HepG2 (cell line): ENCODE data around the gene IL2. TPM values are rescaled to one million over a fixed set of nuclear protein-coding genes. Genes with fewer than 3 reads are reported as not detected.

Experiments used
- ATAC-seq: fragments of 200-7000 bp; cut with Tn5 transposase; 3 replicates; pipeline ENCODE4 v1.9.1; 2020; ENCODE audit warnings: mild to moderate bottlenecking, moderate library complexity
- BruUV-seq: library from RNA; stranded (reverse); fragments of 400-500 nt; replicated peaks from 2 replicates; lab custom pipeline; 2021; lab: Mats Ljungman, UMichigan
- CTCF ChIA-PET: fragments of 300-600 bp; formaldehyde crosslinking; extraction: SDS; loops from one replicate; lab custom pipeline; 2021; ENCODE audit warnings: low total read pairs, inconsistent platforms, low intra/inter-chr PET ratio; lab: Yijun Ruan, JAX
- POLR2A ChIA-PET: fragments of 350-600 bp; sonication (Branson Sonifier 250); formaldehyde crosslinking; loops from one replicate; lab custom pipeline; 2020; ENCODE audit warnings: antibody characterized with exemption, inconsistent platforms; lab: Yijun Ruan, JAX
- DNase-seq: peaks from one replicate; pipeline ENCODE4 v3.0.0-alpha.2; 2015; ENCODE audit warnings: low spot score
- FAIRE-seq: peaks from 3 replicates; lab custom pipeline; 2011; peaks lifted over from hg19 to GRCh38; lab: Jason Lieb, UNC
- H2AFZ ChIP-seq: one replicate; pipeline ENCODE4 v1.6.1; 2011; ENCODE audit warnings: low read length, inconsistent platforms
- H3K27ac ChIP-seq: fragments of 300-600 bp; 3 replicates; pipeline ENCODE4 v1.8.0; 2011; ENCODE audit warnings: mixed run types, mild to moderate bottlenecking, mixed read lengths, low read length, inconsistent platforms; ENCODE audit not compliant: insufficient read depth; ENCODE audit errors: extremely low read length
- H3K27me3 ChIP-seq, 2 experiments: fragments of 200-600 bp in 1 of 2; 2 replicates in 1 of 2; 3 replicates in 1 of 2; pipeline versions ENCODE4 v1.6.0 to v1.8.0; 2011; ENCODE audit warnings: low read length in 2 of 2, mild to moderate bottlenecking in 2 of 2, moderate library complexity in 2 of 2, inconsistent platforms in 1 of 2; ENCODE audit not compliant: insufficient read depth in 2 of 2, control insufficient read depth in 1 of 2
- H3K36me3 ChIP-seq, 2 experiments: fragments of 200-600 bp in 1 of 2; replicated peaks in 1 of 2; 2 replicates in 1 of 2; 3 replicates in 1 of 2; pipeline versions ENCODE4 v1.5.1 to v1.8.0; 2011; ENCODE audit warnings: low read length in 2 of 2, inconsistent platforms in 1 of 2; ENCODE audit not compliant: insufficient read depth in 2 of 2, control insufficient read depth in 1 of 2
- H3K4me1 ChIP-seq: 2 replicates; pipeline ENCODE4 v1.5.1; 2012; ENCODE audit warnings: low read length, inconsistent platforms; ENCODE audit not compliant: insufficient read depth
- H3K4me2 ChIP-seq: 2 replicates; pipeline ENCODE4 v1.6.0; 2011; ENCODE audit warnings: low read depth, low read length, inconsistent platforms
- H3K4me3 ChIP-seq, 3 experiments: fragments of 200-600 bp in 1 of 3; sonication (generic), shearing (Covaris generic) in 1 of 3; replicated peaks in 1 of 3; 2 replicates each; pipeline ENCODE4 v1.5.1; 2011 to 2016; ENCODE audit warnings: low read length in 3 of 3, inconsistent platforms in 2 of 3, low read depth in 2 of 3, mild to moderate bottlenecking in 2 of 3, control low read depth in 1 of 3, mixed read lengths in 1 of 3; ENCODE audit not compliant: insufficient read depth in 1 of 3
- H3K79me2 ChIP-seq: one replicate; pipeline ENCODE4 v1.6.1; 2011; ENCODE audit warnings: low read length, inconsistent platforms; ENCODE audit not compliant: insufficient read depth
- H3K9ac ChIP-seq: 2 replicates; pipeline ENCODE4 v1.6.0; 2011; ENCODE audit warnings: mild to moderate bottlenecking, low read depth, low read length, inconsistent platforms; ENCODE audit not compliant: insufficient read depth
- H3K9me3 ChIP-seq: 2 replicates; pipeline ENCODE4 v1.5.1; 2012; ENCODE audit warnings: mild to moderate bottlenecking, low read length
- H4K20me1 ChIP-seq: 2 replicates; pipeline ENCODE4 v1.6.0; 2011; ENCODE audit warnings: inconsistent platforms, mild to moderate bottlenecking, low read length, moderate library complexity; ENCODE audit not compliant: insufficient read depth
- AKAP8 ChIP-seq: sonication (generic); formaldehyde crosslinking; IDR thresholded peaks from 2 replicates; pipeline ENCODE4 v1.5.1; 2020; ENCODE audit warnings: mild to moderate bottlenecking, missing genetic modification reagents
- ATF7-NPFF ChIP-seq: sonication (generic); formaldehyde crosslinking; IDR thresholded peaks from 2 replicates; pipeline ENCODE4 v1.8.1; 2023; ENCODE audit warnings: mild to moderate bottlenecking, low read depth, missing genetic modification reagents, moderate library complexity
- GATA4 ChIP-seq: sonication (generic); IDR thresholded peaks from 2 replicates; pipeline ENCODE4 v1.6.1; 2016; ENCODE audit warnings: antibody characterized with exemption, low read depth, borderline replicate concordance
- HNF1A ChIP-seq, 2 experiments: sonication (generic) in 1 of 2; formaldehyde crosslinking in 1 of 2; IDR thresholded peaks; 2 replicates each; pipeline versions ENCODE4 v1.4.0 to v1.6.1; 2016 to 2020; ENCODE audit warnings: borderline replicate concordance in 1 of 2, low read depth in 1 of 2, mild to moderate bottlenecking in 1 of 2, missing genetic modification reagents in 1 of 2
- IRF9 ChIP-seq: sonication (generic); formaldehyde crosslinking; IDR thresholded peaks from 2 replicates; pipeline ENCODE4 v1.8.0; 2022; ENCODE audit warnings: missing genetic modification reagents, mild to moderate bottlenecking, borderline replicate concordance
- REPIN1 ChIP-seq: sonication (generic); formaldehyde crosslinking; IDR thresholded peaks from 2 replicates; pipeline ENCODE4 v1.8.0; 2022; ENCODE audit warnings: missing genetic modification reagents, low read depth, mild to moderate bottlenecking, borderline replicate concordance
- SNAPC4 ChIP-seq: sonication (generic); formaldehyde crosslinking; IDR thresholded peaks from 2 replicates; pipeline ENCODE4 v1.4.0; 2020; ENCODE audit warnings: mild to moderate bottlenecking, missing genetic modification reagents
- ZBTB3 ChIP-seq: sonication (generic); formaldehyde crosslinking; IDR thresholded peaks from 2 replicates; pipeline ENCODE4 v1.4.0; 2020; ENCODE audit warnings: low read depth, mild to moderate bottlenecking, moderate library complexity, missing genetic modification reagents, borderline replicate concordance
- ZNF280B ChIP-seq: sonication (generic); formaldehyde crosslinking; IDR thresholded peaks from 2 replicates; pipeline ENCODE4 v1.5.0; 2020; ENCODE audit warnings: missing genetic modification reagents, mild to moderate bottlenecking, borderline replicate concordance
- ZNF350 ChIP-seq: sonication (generic); formaldehyde crosslinking; IDR thresholded peaks from 2 replicates; pipeline ENCODE4 v1.4.0; 2020; ENCODE audit warnings: mild to moderate bottlenecking, low read depth, missing genetic modification reagents, borderline replicate concordance
- ZNF441 ChIP-seq: sonication (generic); formaldehyde crosslinking; IDR thresholded peaks from 2 replicates; pipeline ENCODE4 v1.7.0; 2021; ENCODE audit warnings: missing genetic modification reagents, borderline replicate concordance
- ZNF709 ChIP-seq: sonication (generic); formaldehyde crosslinking; IDR thresholded peaks from 2 replicates; pipeline ENCODE4 v1.5.0; 2020; ENCODE audit warnings: mild to moderate bottlenecking, missing genetic modification reagents
- WGBS: methylation state at CpG from one replicate; pipeline ENCODE4 v1.1.6; 2017; ENCODE audit warnings: low lambda C conversion rate; 5-methylcytosine and 5-hydroxymethylcytosine counted together
- in situ Hi-C: cut with HindIII; loops from 2 replicates; pipeline ENCODE4 v1.10.0; 2017; ENCODE audit warnings: low pct_unique_long_range_greater_than_20kb; ENCODE audit not compliant: extremely low pct_ligation_motif_present
- intact Hi-C: fragments of 100-400 bp; cut with micrococcal nuclease; formaldehyde crosslinking; loops from one replicate; pipeline ENCODE4 v1.10.0; 2022; ENCODE audit not compliant: unreplicated experiment
- polyA plus RNA-seq, 8 experiments: library from polyadenylated mRNA; depleted of rRNA in 3 of 8; stranded (reverse) in 7 of 8; unstranded in 1 of 8; fragments of >200 nt; fragmentation: Illumina TruSeq in 4 of 8; extraction: Trizol in 4 of 8; gene quantifications; 2 replicates each; pipeline versions ENCODE4 v1.2.1 to v1.2.3, GENCODE V29; 2011 to 2016; ENCODE audit warnings: low read depth in 4 of 8, missing spikeins in 1 of 8, mixed read lengths in 1 of 8; ENCODE audit not compliant: insufficient read depth in 1 of 8
- total RNA-seq, 5 experiments: library from RNA; depleted of rRNA; stranded (reverse); fragments of >200 nt; fragmentation: Illumina TruSeq; extraction: Trizol; gene quantifications; 2 replicates each; pipeline ENCODE4 v1.2.3, GENCODE V29; 2016; ENCODE audit warnings: low read depth in 1 of 5

Gene IL2
- total and polyA plus RNA-seq, 2 of the 13 experiments (the other 11 are each of a cell fraction or from before 2014, with no cell fraction given): not detected

- Histone ChIP-seq H3K27me3 (no peaks in the 10 kb centered on the region), H3K4me1 (no peaks in the 10 kb centered on the region), H3K4me2 (no peak overlapping the region), H3K9me3 (no peaks in the 10 kb centered on the region), H3K4me3 (no peak overlapping the region), H3K79me2 (no peaks in the 10 kb centered on the region), H3K9ac (no peak overlapping the region), H3K36me3 (no peaks in the 10 kb centered on the region), H3K27ac (no peak overlapping the region), H2AFZ (no peak overlapping the region), H4K20me1 (no peaks in the 10 kb centered on the region)
- ChIA-PET POLR2A (no interaction called here), CTCF (no interaction called here)
- in situ Hi-C loops: no loop called here
- intact Hi-C loops: no loop called here
- ATAC-seq (no peak), DNase-seq (no peak), FAIRE-seq (no peak)
- 13% methylated on average over 3 of the region's 3 CpGs for WGBS
- no TSS peak for BruUV-seq
- TF ChIP-seq AKAP8 (CRISPR knock-in tag) (no peak), REPIN1 (no peak), ATF7-NPFF (CRISPR knock-in tag) (no peak), ZNF709 (CRISPR knock-in tag) (no peak), ZBTB3 (no peak), ZNF441 (no peak), ZNF280B (no peak), SNAPC4 (CRISPR knock-in tag) (no peak), GATA4 (no peak), ZNF350 (CRISPR knock-in tag) (no peak), HNF1A (IDR thresholded peaks at IDR 0.05; ENCODE audit: low read depth) (no peak), HNF1A (CRISPR knock-in tag; IDR thresholded peaks at IDR 0.05; ENCODE audit: borderline replicate concordance) (no peak), IRF9 (CRISPR knock-in tag) (no peak)
These were observed 18.7 kb upstream of the IL2 start for GRCh38 chr4:122475233-122475632.
